Breast epithelium (tissue), 3 donors: ENCODE results near the gene KCNJ6.

Experiments used
- POLR2A ChIP-seq: fragments of 450-650 bp; IDR thresholded peaks from one replicate; pipeline ENCODE4 v1.6.1; 2016; ENCODE audit warnings: antibody characterized with exemption, mild to moderate bottlenecking, moderate library complexity
- POLR2AphosphoS5 ChIP-seq, 3 donors: sonication (generic); formaldehyde crosslinking; IDR thresholded peaks; one replicate each; pipeline ENCODE4 v1.6.1; 2017; ENCODE audit warnings: antibody characterized with exemption in 3 of 3
- TF ChIP-seq, protein P1 (sequence below), 3 donors: fragments of 450-650 bp; IDR thresholded peaks; one replicate each; pipeline ENCODE4 v1.5.1; 2016 to 2017; ENCODE audit warnings: antibody characterized with exemption in 3 of 3, mild to moderate bottlenecking in 3 of 3, moderate library complexity in 3 of 3

DNA sequence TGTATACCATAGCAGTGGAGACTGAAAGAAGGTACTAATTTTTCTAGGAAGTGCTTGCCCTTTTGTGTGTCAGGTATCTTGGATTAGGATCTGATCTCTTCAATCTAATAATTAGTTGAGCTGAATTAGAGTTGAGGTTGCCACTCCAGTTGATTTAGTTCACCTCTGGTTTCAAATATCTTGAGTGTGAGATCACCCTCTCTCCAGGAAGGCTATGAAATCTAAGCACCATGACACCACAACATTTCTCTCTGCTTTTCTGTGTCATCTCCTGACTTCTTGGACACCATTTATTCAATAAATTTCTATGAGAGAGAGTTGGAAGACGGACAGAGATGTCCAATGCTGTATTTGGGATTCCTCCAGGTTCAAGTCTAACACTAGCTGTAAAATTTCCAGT is 336.9 kb downstream of the KCNJ6 start:
- TF ChIP-seq POLR2A (no peak), POLR2AphosphoS5 (IDR thresholded peaks at IDR 0.05) (no peak)
- TF ChIP-seq, protein P1, sequence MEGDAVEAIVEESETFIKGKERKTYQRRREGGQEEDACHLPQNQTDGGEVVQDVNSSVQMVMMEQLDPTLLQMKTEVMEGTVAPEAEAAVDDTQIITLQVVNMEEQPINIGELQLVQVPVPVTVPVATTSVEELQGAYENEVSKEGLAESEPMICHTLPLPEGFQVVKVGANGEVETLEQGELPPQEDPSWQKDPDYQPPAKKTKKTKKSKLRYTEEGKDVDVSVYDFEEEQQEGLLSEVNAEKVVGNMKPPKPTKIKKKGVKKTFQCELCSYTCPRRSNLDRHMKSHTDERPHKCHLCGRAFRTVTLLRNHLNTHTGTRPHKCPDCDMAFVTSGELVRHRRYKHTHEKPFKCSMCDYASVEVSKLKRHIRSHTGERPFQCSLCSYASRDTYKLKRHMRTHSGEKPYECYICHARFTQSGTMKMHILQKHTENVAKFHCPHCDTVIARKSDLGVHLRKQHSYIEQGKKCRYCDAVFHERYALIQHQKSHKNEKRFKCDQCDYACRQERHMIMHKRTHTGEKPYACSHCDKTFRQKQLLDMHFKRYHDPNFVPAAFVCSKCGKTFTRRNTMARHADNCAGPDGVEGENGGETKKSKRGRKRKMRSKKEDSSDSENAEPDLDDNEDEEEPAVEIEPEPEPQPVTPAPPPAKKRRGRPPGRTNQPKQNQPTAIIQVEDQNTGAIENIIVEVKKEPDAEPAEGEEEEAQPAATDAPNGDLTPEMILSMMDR (IDR thresholded peaks at IDR 0.05), result no peak
